Muscle layer of colon (tissue), 2 donors: ENCODE measurements around the gene CFAP52.
"Not testable (repeated sequence)": the region's sequence is repeated elsewhere in the genome, so short reads cannot be mapped to it uniquely, and the experiment has no call there.

Source experiments
- H3K27ac ChIP-seq: one replicate; pipeline ENCODE4 v1.7.0; 2013; ENCODE audit warnings: low read depth, mild to moderate bottlenecking, low read length, moderate library complexity
- H3K27me3 ChIP-seq, 2 donors: one replicate each; pipeline ENCODE4 v1.7.0; 2013; ENCODE audit warnings: low read length in 2 of 2, mild to moderate bottlenecking in 2 of 2; ENCODE audit not compliant: insufficient read depth in 2 of 2, control insufficient read depth in 1 of 2
- H3K36me3 ChIP-seq: one replicate; pipeline ENCODE4 v1.7.0; 2013; ENCODE audit warnings: mild to moderate bottlenecking, low read length; ENCODE audit not compliant: insufficient read depth
- H3K4me1 ChIP-seq: one replicate; pipeline ENCODE4 v1.7.0; 2013; ENCODE audit warnings: mild to moderate bottlenecking, low read length; ENCODE audit not compliant: insufficient read depth
- H3K4me3 ChIP-seq, 2 donors: one replicate each; pipeline ENCODE4 v1.7.0; 2013; ENCODE audit warnings: low read length in 2 of 2, low read depth in 1 of 2, mild to moderate bottlenecking in 1 of 2, moderate library complexity in 1 of 2
- H3K9ac ChIP-seq: one replicate; pipeline ENCODE4 v1.7.0; 2013; ENCODE audit warnings: low read length
- H3K9me3 ChIP-seq: one replicate; pipeline ENCODE4 v1.7.0; 2013; ENCODE audit warnings: mild to moderate bottlenecking, low read length
- donor health status: abdominal sarcoma.
- donor health status: Adenocarcinoma of cecum.

CFAP52 gene

DNA sequence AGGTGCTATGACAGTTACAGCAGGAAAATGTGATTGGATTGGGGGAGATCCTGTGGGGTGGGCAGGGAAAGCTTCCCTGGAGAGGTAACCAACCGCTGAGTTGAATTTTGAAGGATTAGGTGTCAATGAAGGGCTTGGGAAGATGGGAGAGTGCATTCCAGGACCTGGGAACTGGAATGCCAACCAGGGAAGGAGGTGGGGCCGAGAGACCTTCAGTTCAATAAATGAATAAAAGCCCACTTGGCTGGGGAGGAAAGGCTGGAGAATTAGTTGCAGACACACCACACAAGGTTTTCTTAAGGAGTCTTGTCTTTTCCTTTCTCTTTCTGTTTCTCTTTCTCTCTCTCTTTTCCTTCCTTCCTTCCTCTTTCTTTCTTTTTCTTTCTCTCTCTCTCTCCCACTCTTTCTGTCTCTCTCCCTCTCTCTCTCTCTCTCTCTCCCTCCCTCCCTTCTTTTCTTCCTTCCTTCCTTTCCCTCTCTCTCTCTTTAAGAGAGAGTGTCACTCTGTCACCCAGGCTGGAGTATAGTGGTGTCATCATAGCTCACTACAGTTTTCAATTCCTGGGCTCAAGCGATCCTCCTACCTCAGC lies 72.2 kb downstream of the CFAP52 start:
- H3K27me3 ChIP-seq, result peaks cover 16 to 40% of the 10 kb centered on the region in 2 donors
- no peak overlapping the region for H3K9ac ChIP-seq
- no peak overlapping the region for H3K27ac ChIP-seq
- H3K36me3 ChIP-seq, result no peaks in the 10 kb centered on the region
- peaks cover 7% of the 10 kb centered on the region for H3K4me1 ChIP-seq
- no peak overlapping the region for H3K4me3 ChIP-seq
- H3K9me3 ChIP-seq, result no peaks in the 10 kb centered on the region

DNA sequence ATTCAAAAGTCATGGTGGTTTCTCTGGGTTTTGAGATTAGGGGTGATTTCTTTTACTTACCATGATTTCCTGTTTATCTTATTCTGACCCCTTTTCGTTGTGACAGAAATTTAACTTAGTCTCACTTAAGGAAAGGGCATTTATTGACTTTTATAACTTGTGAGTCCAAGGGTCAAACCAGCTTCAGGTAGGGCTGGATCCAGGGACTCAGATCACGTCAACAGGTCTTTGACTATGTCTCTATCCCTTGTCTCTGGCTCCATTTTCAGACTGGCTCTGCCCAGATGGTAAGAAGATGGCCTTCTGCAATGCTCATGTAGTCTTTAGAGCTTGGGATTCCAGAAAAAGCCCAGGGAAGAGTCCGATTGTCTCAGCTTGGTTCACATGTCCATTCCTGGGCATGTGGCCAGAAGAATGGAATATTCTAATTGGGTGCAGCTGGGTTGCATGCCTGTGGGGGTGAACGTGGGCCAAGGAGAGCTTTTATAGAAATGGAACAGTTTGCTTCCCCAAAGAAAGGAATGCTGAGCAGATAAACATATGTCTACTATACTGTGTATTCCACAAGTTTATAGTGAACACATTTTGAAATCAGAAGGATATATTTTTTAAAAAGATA lies 82.3 kb downstream of the CFAP52 start:
- no peaks in the 10 kb centered on the region for H3K36me3 ChIP-seq
- H3K27ac ChIP-seq, result no peak overlapping the region
- no peaks in the 10 kb centered on the region for H3K9me3 ChIP-seq

DNA sequence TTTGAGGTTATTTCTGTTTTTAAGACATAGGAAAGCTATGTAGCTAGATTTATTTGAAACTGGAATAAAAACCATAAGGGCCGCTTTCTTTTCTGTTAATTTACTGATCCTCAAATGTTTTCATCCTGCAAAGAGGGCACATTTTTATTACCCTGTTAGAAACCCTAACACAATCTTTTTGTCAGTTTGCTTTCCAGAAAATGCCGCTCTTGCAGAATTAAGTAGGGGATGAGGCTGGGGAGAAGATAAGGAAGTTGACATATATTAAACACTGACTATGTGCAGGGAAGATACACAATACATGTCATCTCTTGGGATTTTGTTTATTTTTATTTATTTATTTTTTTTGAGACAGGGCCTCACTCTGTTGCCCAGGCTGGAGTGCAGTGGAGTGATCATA lies 84.6 kb downstream of the CFAP52 start:
- Histone ChIP-seq H3K27ac (no peak overlapping the region), H3K27me3 (no peaks in the 10 kb centered on the region), H3K9ac (no peak overlapping the region), H3K4me3 (no peak overlapping the region), H3K9me3 (no peaks in the 10 kb centered on the region), H3K36me3 (no peaks in the 10 kb centered on the region), H3K4me1 (no peaks in the 10 kb centered on the region)

More for the DNA sequence above, 82.3 kb downstream of the CFAP52 start:
- no peak overlapping the region for H3K9ac ChIP-seq
- no peaks in the 10 kb centered on the region for H3K27me3 ChIP-seq
- H3K4me1 ChIP-seq, result no peaks in the 10 kb centered on the region
- no peak overlapping the region for H3K4me3 ChIP-seq

DNA sequence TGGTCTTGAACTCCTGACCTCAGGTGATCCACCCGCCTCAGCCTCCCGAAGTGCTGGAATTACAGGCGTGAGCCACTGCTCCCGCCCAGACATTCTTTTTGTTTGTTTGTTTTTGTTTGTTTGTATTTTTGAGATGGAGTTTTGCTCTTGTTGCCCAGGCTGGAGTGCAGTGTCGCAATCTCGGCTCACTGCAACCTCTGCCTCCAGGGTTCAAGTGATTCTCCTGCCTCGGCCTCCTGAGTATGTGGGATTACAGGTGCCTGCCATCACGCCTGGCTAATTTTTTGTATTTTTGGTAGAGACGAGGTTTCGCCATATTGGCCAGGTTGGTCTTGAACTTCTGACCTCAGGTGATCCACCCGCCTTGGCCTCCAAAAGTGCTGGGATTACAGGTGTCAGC lies 87.1 kb downstream of the CFAP52 start:
- H3K9ac ChIP-seq, H3K9me3 ChIP-seq, H3K27me3 ChIP-seq, H3K36me3 ChIP-seq, H3K27ac ChIP-seq, H3K4me1 ChIP-seq, H3K4me3 ChIP-seq: not testable (repeated sequence)

DNA sequence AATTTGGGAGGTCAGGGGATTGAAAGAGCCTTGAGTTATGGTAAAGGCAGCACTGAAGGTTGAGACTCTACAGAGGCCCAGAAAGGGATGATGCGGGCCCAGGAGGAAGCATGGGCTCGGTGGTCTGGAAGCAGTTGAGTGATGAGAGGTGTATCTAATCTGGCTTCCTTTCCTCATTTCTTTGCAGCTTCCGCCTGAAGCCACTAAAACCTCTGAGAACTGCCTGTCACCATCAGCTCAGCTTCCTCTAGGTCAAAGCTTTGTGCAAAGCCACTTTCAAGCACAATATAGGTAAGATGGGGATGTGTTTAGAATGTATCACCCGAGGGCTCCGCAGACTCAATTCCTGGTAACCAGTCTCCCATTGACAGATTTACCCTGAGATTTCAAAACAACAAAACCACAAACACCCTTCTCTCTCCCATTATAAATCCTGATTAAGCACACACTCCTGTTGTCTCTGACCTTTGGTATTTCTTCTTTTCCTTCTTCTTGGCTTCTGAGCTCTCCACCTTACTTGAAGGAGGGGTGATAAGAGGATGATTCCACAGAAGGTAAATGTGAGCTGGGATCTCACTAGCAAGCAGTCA lies 90.1 kb downstream of the CFAP52 start:
- Histone ChIP-seq H3K4me1 (no peaks in the 10 kb centered on the region), H3K4me3 (no peak overlapping the region), H3K27me3 (no peaks in the 10 kb centered on the region), H3K27ac (no peak overlapping the region), H3K9ac (no peak overlapping the region), H3K36me3 (no peaks in the 10 kb centered on the region), H3K9me3 (no peaks in the 10 kb centered on the region)

DNA sequence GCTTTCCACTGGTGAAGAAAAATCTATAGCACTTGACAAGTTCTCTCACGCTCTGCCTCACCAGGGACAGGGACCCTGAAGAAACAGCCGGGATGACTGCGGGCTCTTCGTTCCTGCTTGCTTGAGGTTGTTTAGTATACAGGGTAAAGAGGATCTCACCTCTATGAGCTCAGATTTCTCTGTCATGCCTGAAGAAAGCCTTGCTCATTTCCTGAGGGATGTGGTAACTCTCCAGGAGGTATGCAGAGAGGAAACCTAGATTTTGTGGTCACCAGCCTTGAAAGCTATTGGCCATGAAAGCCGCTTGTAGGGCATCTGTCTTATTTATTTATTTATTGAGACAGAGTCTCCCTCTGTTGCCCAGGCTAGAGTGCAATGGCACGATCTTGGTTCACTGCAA lies 92.1 kb downstream of the CFAP52 start:
- Histone ChIP-seq H3K27me3 (no peaks in the 10 kb centered on the region), H3K9ac (no peak overlapping the region), H3K27ac (no peak overlapping the region), H3K4me3 (no peak overlapping the region), H3K36me3 (no peaks in the 10 kb centered on the region), H3K9me3 (no peaks in the 10 kb centered on the region), H3K4me1 (no peaks in the 10 kb centered on the region)

DNA sequence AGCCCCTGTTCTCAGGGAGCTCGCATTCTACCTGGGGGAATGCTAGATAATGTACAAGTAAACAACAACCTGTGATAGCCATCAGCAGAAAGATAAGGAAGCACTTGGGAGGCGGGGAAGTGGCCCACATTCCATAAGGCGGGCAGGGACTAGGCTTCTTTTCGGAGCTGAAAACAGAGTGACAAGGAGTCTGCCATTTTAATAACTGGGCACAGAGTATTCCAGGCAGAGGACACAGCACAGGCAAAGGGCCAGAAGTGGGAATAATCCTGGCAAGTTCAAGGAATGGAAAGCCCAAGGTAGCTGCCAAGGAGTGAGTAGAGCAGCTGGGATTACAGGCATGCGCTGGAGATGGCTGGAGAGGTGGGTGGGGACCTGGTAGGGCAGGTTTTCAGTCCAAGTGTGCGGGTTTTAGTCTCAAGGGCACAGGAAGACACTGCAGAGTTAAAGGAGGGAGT lies 93.1 kb downstream of the CFAP52 start:
- no peaks in the 10 kb centered on the region for H3K36me3 ChIP-seq
- H3K4me1 ChIP-seq, result no peaks in the 10 kb centered on the region
- H3K9me3 ChIP-seq, result no peaks in the 10 kb centered on the region
- no peak overlapping the region for H3K27ac ChIP-seq
- no peak overlapping the region for H3K9ac ChIP-seq
- H3K4me3 ChIP-seq, result no peak overlapping the region
- no peaks in the 10 kb centered on the region for H3K27me3 ChIP-seq

DNA sequence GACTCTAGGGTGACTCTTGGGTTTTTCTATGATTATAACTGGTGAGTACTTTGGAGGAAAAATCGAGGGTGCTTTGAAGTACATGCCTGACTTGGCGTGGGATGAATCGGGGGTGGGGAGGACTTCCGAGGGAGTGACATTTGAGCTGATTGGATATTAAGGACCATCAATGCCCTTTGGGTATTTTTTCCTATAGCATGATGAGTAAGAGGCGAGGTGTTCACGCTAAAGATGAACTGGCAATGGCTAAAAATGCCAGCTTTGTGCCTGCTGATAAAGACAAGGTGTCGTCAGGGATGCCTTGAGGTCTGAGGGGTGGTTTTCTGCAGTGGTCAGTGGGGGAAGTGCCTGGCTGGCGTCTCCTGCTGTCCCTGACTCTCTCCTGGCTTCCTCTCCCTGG lies 94.2 kb downstream of the CFAP52 start:
- Histone ChIP-seq H3K9me3 (no peaks in the 10 kb centered on the region), H3K9ac (no peak overlapping the region), H3K4me1 (no peaks in the 10 kb centered on the region), H3K27me3 (no peaks in the 10 kb centered on the region), H3K4me3 (no peak overlapping the region), H3K36me3 (no peaks in the 10 kb centered on the region), H3K27ac (no peak overlapping the region)

DNA sequence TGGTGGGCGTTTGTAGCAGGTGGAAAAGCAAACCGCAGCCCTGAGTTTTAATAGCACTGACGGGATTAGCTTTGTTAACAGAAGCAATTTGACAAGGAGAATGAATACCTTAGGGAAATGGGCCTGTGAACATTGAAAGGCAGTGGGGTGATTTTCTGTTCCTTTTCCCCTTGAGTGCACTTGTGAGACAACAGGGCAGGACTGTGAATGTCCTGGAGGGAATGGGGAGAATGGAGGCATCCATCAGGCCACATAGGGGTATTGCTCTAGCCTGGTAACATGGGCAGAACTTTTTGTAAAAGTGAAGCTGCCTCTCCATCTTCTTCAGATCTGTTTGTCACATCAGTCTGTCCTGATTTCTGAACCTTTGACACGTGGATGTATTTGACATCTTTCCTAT lies 95.1 kb downstream of the CFAP52 start:
- no peak overlapping the region for H3K9ac ChIP-seq
- H3K27me3 ChIP-seq, result no peaks in the 10 kb centered on the region
- H3K27ac ChIP-seq, result no peak overlapping the region
- H3K36me3 ChIP-seq, result no peaks in the 10 kb centered on the region
- H3K9me3 ChIP-seq, result no peaks in the 10 kb centered on the region
- no peak overlapping the region for H3K4me3 ChIP-seq
- no peaks in the 10 kb centered on the region for H3K4me1 ChIP-seq

DNA sequence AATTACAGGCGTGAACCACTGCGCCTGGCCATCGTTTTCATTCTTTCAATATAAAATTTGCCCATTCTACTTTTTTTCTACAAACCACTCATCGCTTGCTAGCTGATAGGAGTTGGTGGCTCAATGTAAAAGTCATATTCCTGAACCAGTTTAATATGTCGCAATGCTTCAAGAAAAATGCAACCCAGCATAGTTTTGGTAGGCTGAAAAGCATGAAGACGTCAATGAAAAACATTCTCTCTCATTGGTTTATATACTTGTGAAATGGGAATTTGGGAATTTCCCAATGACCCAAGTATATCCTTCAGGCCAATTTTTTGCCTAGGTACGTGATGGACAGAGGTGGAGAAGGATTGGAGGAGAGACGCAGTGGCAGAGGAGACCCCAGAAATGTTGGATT lies 95.8 kb downstream of the CFAP52 start:
- Histone ChIP-seq H3K36me3 (no peaks in the 10 kb centered on the region), H3K4me3 (no peak overlapping the region), H3K27ac (no peak overlapping the region), H3K4me1 (no peaks in the 10 kb centered on the region), H3K27me3 (no peaks in the 10 kb centered on the region), H3K9ac (no peak overlapping the region), H3K9me3 (no peaks in the 10 kb centered on the region)

DNA sequence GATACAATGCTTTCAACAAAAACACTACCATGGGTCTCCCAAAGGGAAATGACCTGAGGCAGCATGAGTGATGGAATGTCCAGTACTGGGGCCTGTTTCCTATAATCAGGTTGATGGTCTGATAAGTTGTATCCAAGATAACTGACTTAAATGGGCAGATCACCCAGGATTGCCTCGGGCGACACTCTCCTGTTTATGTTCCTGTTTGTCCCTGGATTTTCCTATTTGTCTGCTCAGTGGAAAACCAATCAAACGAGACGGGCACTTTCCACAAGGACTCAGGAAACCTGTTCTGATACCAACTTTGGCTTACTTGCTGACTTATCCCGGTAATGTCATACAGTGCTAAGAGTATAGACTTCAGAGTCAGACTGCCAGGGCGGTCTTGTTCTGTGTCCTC lies 96.2 kb downstream of the CFAP52 start:
- H3K36me3 ChIP-seq, result no peaks in the 10 kb centered on the region
- no peak overlapping the region for H3K9ac ChIP-seq
- H3K4me1 ChIP-seq, result no peaks in the 10 kb centered on the region
- H3K9me3 ChIP-seq, result no peaks in the 10 kb centered on the region
- H3K4me3 ChIP-seq, result no peak overlapping the region
- H3K27ac ChIP-seq, result no peak overlapping the region
- H3K27me3 ChIP-seq, result no peaks in the 10 kb centered on the region

DNA sequence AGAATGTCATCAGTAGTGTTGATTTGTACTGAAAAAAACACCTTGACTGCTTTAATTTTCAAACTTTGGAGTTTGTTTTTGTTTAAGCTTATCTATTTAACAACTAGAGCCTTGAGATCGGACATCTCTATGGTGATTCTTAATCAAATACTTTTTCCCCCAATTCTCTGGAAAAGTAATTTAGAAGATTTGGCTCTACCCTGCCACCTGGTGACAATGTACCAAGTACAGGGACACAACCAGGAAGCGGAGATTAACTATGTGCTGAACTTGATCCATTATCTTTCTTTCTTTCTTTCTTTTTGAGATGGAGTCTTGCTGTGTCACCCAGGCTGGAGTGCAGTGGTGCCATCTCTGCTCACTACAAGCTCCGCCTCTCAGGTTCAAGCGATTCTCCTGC lies 99.6 kb downstream of the CFAP52 start:
- Histone ChIP-seq H3K9ac (no peak overlapping the region), H3K27me3 (no peaks in the 10 kb centered on the region), H3K4me1 (no peaks in the 10 kb centered on the region), H3K36me3 (no peaks in the 10 kb centered on the region), H3K4me3 (no peak overlapping the region), H3K27ac (no peak overlapping the region), H3K9me3 (no peaks in the 10 kb centered on the region)
